NCI-H1694 (cell line): ENCODE measurements around the gene PNMA8C.
A peak's percentile ranks its signal among the peaks of the same experiment; 100 is the strongest.
"Not testable (repeated sequence)": the region's sequence is repeated elsewhere in the genome, so short reads cannot be mapped to it uniquely, and the experiment has no call there.

Experiments
- DNase-seq: peaks from one replicate; lab custom pipeline; 2025; lab: John Stamatoyannopoulos, UW

The PNMA8C gene

GRCh38 chr19:46388311-46389095 is 40.2 kb downstream of the PNMA8C start:
- no peak for DNase-seq

- DNase-seq: no peak
Measured at GRCh38 chr19:46387713-46388130, 41.0 kb downstream of the PNMA8C start.

DNA sequence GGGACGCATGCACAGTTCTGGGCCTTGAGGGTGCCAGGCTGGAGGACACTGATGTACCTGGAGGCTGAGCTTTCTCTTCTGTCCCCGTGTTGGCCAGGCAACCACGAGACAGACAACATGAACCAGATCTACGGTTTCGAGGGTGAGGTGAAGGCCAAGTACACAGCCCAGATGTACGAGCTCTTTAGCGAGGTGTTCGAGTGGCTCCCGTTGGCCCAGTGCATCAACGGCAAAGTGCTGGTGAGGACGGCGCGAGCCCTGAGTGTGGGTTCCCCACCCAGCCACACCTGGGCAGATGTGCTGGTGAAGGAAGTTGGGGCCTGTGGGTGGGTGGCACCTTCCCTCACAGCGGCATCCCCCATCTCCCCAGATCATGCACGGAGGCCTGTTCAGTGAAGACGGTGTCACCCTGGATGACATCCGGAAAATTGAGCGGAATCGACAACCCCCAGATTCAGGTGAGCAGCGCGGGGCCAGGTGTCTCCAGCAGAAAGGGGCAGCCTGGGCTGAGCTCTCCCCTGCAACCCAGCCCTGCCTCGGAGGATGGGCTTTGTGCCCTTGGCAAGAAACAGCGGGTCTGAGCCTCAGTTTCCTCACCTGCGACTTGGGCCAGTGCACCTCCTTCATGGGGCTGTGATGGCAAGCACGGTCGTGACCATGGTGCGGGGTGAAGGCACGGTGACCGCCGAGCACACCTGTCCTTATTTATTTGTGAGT is 41.6 kb downstream of the PNMA8C start:
- no peak for DNase-seq

DNA sequence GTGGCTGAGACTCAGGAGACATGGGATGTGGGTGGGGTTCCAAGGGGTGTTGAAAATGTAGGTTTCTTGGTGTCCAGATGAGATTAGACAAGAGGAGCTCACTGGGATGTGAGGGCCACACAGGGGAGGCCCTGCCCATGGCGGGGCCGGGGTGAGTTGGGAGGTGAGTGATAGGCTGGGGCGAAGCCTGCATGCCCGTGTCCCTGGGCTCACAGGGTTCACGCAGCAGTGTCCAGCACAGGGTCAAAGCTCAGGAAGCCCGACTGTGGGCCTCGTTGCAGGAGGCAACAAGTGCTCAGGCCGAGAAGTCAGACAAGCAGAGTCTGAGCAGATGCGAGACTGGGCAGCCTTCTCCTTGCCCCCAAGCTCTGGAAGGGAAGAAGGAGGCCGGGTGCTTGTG is 42.6 kb downstream of the PNMA8C start:
- DNase-seq: no peak

DNA sequence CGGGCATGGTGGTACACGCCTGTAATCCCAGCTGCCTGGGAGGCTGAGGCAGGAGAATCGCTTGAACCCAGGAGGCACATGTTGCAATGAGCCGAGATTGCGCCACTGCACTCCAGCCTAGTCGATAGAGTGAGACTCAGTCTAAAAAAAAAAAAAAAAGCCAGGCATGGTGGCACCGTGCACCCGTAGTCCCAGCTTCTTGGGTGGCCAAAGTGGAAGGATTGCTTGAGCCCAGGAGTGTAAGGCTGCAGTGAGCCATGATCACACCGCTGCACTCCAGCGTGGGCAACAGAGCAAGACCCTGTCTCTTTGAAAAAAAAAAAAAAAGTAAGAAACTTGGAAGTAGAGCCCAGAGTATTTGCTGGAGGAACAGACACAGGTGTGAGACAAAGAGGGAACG is 43.1 kb downstream of the PNMA8C start:
- no peak for DNase-seq

GRCh38 chr19:46384396-46384795 is 44.3 kb downstream of the PNMA8C start:
- peak; percentile 49 for DNase-seq

- DNase-seq: no peak
Measured at GRCh38 chr19:46383846-46384245, 44.9 kb downstream of the PNMA8C start.

DNA sequence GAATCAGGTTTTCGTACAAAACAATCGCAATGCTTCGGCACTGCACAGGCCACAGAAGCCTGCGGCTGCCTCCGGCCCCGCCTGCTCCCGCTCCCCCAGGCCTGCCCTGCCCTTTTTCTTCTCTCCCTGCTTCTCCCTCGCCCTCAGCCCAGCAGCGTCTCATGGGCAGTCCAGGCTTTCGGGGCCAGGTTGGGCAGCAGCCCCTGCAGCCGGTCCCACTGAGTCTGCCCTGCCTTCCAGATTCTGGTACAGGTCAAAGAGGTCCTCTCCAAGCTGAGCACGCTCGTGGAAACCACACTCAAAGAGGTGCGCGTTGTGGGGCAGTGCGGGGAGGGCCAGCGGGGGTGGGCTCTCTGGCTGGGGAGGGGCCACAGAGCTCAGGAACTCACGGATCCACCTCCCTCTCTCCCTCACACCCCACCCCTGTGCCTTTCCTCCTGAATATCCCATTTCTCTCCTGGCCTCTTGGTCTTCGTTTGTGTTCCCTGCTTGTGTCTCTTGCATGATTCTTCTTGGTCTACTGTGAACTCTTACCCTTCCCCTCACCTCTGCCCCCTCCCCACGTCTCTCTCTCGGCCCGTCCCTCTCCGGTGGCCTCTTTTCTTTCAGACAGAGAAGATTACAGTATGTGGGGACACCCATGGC is 45.4 kb downstream of the PNMA8C start:
- DNase-seq: no peak

DNA sequence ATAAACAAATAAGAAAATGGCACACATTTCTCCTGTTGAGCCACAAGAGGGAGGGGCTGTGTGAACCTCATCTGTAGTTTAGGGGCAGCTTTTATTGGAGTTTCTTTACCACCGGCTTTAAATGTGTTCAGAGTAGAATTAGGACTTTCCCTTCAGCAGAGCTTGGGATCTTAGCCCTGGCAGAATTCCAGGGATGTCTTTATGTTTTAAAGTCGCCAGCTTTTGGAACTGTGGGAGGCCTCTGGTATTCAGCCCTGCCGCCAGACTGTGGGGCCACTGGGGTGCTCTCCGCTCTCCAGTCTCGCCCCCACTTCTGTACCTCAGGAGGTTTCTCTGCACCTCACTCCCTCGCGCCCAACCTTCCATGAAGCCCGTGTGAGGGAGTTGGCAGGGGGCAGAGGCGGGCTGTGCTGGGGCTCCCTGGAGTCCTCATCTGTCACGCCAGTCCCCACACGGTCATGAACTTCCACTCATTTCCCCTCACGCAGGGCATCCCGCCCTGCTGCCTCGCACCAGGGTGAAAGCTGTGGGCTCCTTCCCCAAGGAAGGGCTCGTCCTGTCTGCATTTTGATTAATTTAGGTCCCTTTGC is 46.9 kb downstream of the PNMA8C start:
- DNase-seq: no peak

GRCh38 chr19:46381346-46381745 is 47.4 kb downstream of the PNMA8C start:
- DNase-seq: no peak

- no peak for DNase-seq
Measured at GRCh38 chr19:46380690-46381089, 48.0 kb downstream of the PNMA8C start.

DNA sequence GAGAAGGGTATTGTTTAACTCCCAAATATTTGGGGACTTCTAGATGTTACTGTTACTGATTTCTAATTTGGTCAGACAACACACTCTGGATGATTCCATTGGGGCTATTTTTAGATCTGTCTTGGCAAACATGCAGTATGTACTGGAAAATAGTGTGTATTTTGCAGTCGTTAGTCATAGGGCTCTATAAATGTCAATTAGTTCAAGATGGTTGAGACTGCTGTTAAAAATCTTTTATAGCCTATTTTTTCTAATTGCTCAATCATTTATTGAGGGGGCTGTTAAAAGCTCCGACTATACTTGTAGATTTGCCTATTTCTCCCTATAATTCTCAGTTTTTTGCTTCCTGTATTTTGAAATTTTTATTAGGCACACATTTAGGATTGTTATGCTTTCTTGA is 50.5 kb downstream of the PNMA8C start:
- DNase-seq: peak; percentile 79

- no peak for DNase-seq
Measured at GRCh38 chr19:46376241-46377153, 52.2 kb downstream of the PNMA8C start.

- not testable (repeated sequence) for DNase-seq
Measured at GRCh38 chr19:46375476-46376067, 53.2 kb downstream of the PNMA8C start.
